Measurements from ENCODE around the gene DPF3.

Gene DPF3

GRCh38 chr14:72792051-72792788 is 101.7 kb downstream of the DPF3 start:
- peak; percentile 46 to 58 for DNase-seq

GRCh38 chr14:72790887-72791566 is 102.9 kb downstream of the DPF3 start:
- peak in 1 of 2 donors; percentile 28 for DNase-seq

GRCh38 chr14:72788972-72789728 is 104.8 kb downstream of the DPF3 start:
- DNase-seq: no peak

- DNase-seq: no peak
These were observed 105.6 kb downstream of the DPF3 start for GRCh38 chr14:72788255-72788654.

GRCh38 chr14:72787841-72788240 is 106.1 kb downstream of the DPF3 start:
- DNase-seq: no peak

GRCh38 chr14:72786378-72787350 is 107.2 kb downstream of the DPF3 start:
- no peak for DNase-seq

GRCh38 chr14:72783741-72784140 is 110.2 kb downstream of the DPF3 start:
- no peak for DNase-seq

- DNase-seq: no peak
These were observed 111.1 kb downstream of the DPF3 start for GRCh38 chr14:72782817-72783216.

GRCh38 chr14:72781561-72782508 is 112.1 kb downstream of the DPF3 start:
- no peak for DNase-seq

- no peak for DNase-seq
These were observed 113.2 kb downstream of the DPF3 start for GRCh38 chr14:72780751-72781150.

- no peak for DNase-seq
These were observed 114.2 kb downstream of the DPF3 start for GRCh38 chr14:72779679-72780078.

- DNase-seq: no peak
These were observed 116.3 kb downstream of the DPF3 start for GRCh38 chr14:72777636-72778035.

GRCh38 chr14:72776701-72777261 is 117.1 kb downstream of the DPF3 start:
- no peak for DNase-seq

- no peak for DNase-seq
These were observed 117.9 kb downstream of the DPF3 start for GRCh38 chr14:72775923-72776554.

- DNase-seq: no peak
These were observed 118.8 kb downstream of the DPF3 start for GRCh38 chr14:72774894-72775620.

- no peak for DNase-seq
These were observed 119.8 kb downstream of the DPF3 start for GRCh38 chr14:72774141-72774540.

GRCh38 chr14:72771561-72771960 is 122.3 kb downstream of the DPF3 start:
- DNase-seq: no peak

GRCh38 chr14:72766296-72766695 is 127.6 kb downstream of the DPF3 start:
- DNase-seq: no peak

GRCh38 chr14:72763892-72764291 is 130.0 kb downstream of the DPF3 start:
- DNase-seq: no peak

- DNase-seq: no peak
These were observed 134.2 kb downstream of the DPF3 start for GRCh38 chr14:72759670-72760069.
